Measurements from ENCODE around the gene INHA. TPM values are rescaled to one million over a fixed set of nuclear protein-coding genes. Genes with fewer than 3 reads are reported as not detected.

INHA gene
- total RNA-seq, 1 donor from 2014 or later, result not detected

GRCh38 chr2:219620546-219620945 lies 48.4 kb downstream of the INHA start:
- DNase-seq, result no peak
- Mint-ChIP-seq H3K4me3 (ENCODE audit: unreplicated experiment) (no peak overlapping the region), H3K27ac (ENCODE audit: unreplicated experiment) (no peak overlapping the region), H3K27me3 (ENCODE audit: unreplicated experiment) (peaks cover 5% of the 10 kb centered on the region), H3K36me3 (ENCODE audit: unreplicated experiment) (no peaks in the 10 kb centered on the region), H3K9me3 (ENCODE audit: unreplicated experiment) (no peaks in the 10 kb centered on the region), H3K4me1 (ENCODE audit: low read depth, unreplicated experiment) (peaks cover 3% of the 10 kb centered on the region)
- TF ChIP-seq CTCF (IDR thresholded peaks at IDR 0.05; ENCODE audit: partially characterized antibody, unreplicated experiment), result no peak

GRCh38 chr2:219621935-219622334 lies 49.8 kb downstream of the INHA start:
- Mint-ChIP-seq H3K4me3 (ENCODE audit: unreplicated experiment) (no peak overlapping the region), H3K27me3 (ENCODE audit: unreplicated experiment) (peaks cover 11% of the 10 kb centered on the region), H3K9me3 (ENCODE audit: unreplicated experiment) (no peaks in the 10 kb centered on the region), H3K27ac (ENCODE audit: unreplicated experiment) (no peak overlapping the region), H3K36me3 (ENCODE audit: unreplicated experiment) (no peaks in the 10 kb centered on the region), H3K4me1 (ENCODE audit: low read depth, unreplicated experiment) (peaks cover 7% of the 10 kb centered on the region)
- DNase-seq, result no peak
- TF ChIP-seq CTCF (IDR thresholded peaks at IDR 0.05; ENCODE audit: partially characterized antibody, unreplicated experiment), result no peak

GRCh38 chr2:219622472-219622871 lies 50.4 kb downstream of the INHA start:
- H3K27me3 Mint-ChIP-seq (ENCODE audit: unreplicated experiment), result peaks cover 12% of the 10 kb centered on the region
- no peaks in the 10 kb centered on the region for H3K9me3 Mint-ChIP-seq (ENCODE audit: unreplicated experiment)

GRCh38 chr2:219624565-219624964 lies 52.5 kb downstream of the INHA start:
- H3K27me3 Mint-ChIP-seq (ENCODE audit: unreplicated experiment), result peaks cover 10% of the 10 kb centered on the region
- H3K4me1 Mint-ChIP-seq (ENCODE audit: low read depth, unreplicated experiment), result peaks cover 4% of the 10 kb centered on the region
- DNase-seq, result no peak
- H3K4me3 Mint-ChIP-seq (ENCODE audit: unreplicated experiment), result no peak overlapping the region
- no peak for TF ChIP-seq CTCF (IDR thresholded peaks at IDR 0.05; ENCODE audit: partially characterized antibody, unreplicated experiment)
- no peaks in the 10 kb centered on the region for H3K36me3 Mint-ChIP-seq (ENCODE audit: unreplicated experiment)
- no peaks in the 10 kb centered on the region for H3K9me3 Mint-ChIP-seq (ENCODE audit: unreplicated experiment)
- H3K27ac Mint-ChIP-seq (ENCODE audit: unreplicated experiment), result no peak overlapping the region

More at GRCh38 chr2:219622472-219622871, 50.4 kb downstream of the INHA start:
- no peak for TF ChIP-seq CTCF (IDR thresholded peaks at IDR 0.05; ENCODE audit: partially characterized antibody, unreplicated experiment)
- no peak for DNase-seq
- Mint-ChIP-seq H3K4me3 (ENCODE audit: unreplicated experiment) (no peak overlapping the region), H3K4me1 (ENCODE audit: low read depth, unreplicated experiment) (peaks cover 7% of the 10 kb centered on the region), H3K36me3 (ENCODE audit: unreplicated experiment) (no peaks in the 10 kb centered on the region), H3K27ac (ENCODE audit: unreplicated experiment) (no peak overlapping the region)

- no peak for TF ChIP-seq CTCF (IDR thresholded peaks at IDR 0.05; ENCODE audit: partially characterized antibody, unreplicated experiment)
- Mint-ChIP-seq H3K9me3 (ENCODE audit: unreplicated experiment) (no peaks in the 10 kb centered on the region), H3K36me3 (ENCODE audit: unreplicated experiment) (no peaks in the 10 kb centered on the region), H3K4me1 (ENCODE audit: low read depth, unreplicated experiment) (peaks cover 4% of the 10 kb centered on the region), H3K27ac (ENCODE audit: unreplicated experiment) (no peak overlapping the region), H3K27me3 (ENCODE audit: unreplicated experiment) (peaks cover 10% of the 10 kb centered on the region), H3K4me3 (ENCODE audit: unreplicated experiment) (no peak overlapping the region)
- DNase-seq, result no peak
Observed at GRCh38 chr2:219625179-219625578, 53.1 kb downstream of the INHA start.

Small RNA genes within 50 kb of the gene (microRNA-seq; reads per million reads assigned to microRNA genes)
- 3.7 reads per million, percentile 27 among the genes with 10 or more reads in this experiment for gene MIR3132 (ENCODE audit: unreplicated experiment)

Other genes starting within 250 kb of the INHA start
- not detected for gene RESP18, start 239.6 kb upstream of the INHA start, total RNA-seq (ENCODE audit: unreplicated experiment)
- gene DNPEP, start 184.4 kb upstream of the INHA start, total RNA-seq (ENCODE audit: unreplicated experiment), result 19.8 TPM
- gene DES, start 153.9 kb upstream of the INHA start, total RNA-seq (ENCODE audit: unreplicated experiment), result 1.3 TPM
- gene SPEG, start 137.5 kb upstream of the INHA start, total RNA-seq (ENCODE audit: unreplicated experiment), result 92.9 TPM
- 23.2 TPM for gene GMPPA, start 73.4 kb upstream of the INHA start, total RNA-seq (ENCODE audit: unreplicated experiment)
- 5.4 TPM for gene ASIC4, start 57.8 kb upstream of the INHA start, total RNA-seq (ENCODE audit: unreplicated experiment)
- 31.1 TPM for gene CHPF, start 28.5 kb upstream of the INHA start, total RNA-seq (ENCODE audit: unreplicated experiment)
- gene TMEM198, start 28.3 kb upstream of the INHA start, total RNA-seq (ENCODE audit: unreplicated experiment), result 40.9 TPM
- gene OBSL1, start 771 bp upstream of the INHA start, total RNA-seq (ENCODE audit: unreplicated experiment), result 47.9 TPM
- gene STK11IP, start 25.5 kb downstream of the INHA start, total RNA-seq (ENCODE audit: unreplicated experiment), result 34.5 TPM
- gene SLC4A3, start 55.3 kb downstream of the INHA start, total RNA-seq (ENCODE audit: unreplicated experiment), result 24.4 TPM

Data from glutamatergic neuron (in vitro differentiated cells).